ENCODE data around the gene ZC3HAV1.

ZC3HAV1 gene

DNA sequence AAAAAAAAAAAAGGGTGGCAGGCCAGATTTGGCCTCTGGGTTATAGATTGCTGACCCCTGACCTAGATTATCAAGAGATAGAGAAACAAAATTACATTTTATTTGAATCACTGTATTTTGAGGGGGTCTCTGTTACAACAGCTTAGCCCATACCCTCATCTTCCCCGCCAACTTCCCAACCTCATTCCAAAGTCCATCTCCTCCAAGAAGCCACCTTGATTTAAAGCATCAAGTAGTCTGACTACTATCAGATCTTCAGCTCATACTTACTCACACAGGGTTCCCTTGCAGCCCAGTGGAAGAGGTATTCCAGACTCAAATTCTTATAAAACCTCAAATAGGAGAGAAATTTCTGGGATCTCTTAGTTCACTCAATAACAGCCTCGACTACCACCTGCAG, 20.4 kb downstream of the ZC3HAV1 start:
- TF ChIP-seq, protein P1, sequence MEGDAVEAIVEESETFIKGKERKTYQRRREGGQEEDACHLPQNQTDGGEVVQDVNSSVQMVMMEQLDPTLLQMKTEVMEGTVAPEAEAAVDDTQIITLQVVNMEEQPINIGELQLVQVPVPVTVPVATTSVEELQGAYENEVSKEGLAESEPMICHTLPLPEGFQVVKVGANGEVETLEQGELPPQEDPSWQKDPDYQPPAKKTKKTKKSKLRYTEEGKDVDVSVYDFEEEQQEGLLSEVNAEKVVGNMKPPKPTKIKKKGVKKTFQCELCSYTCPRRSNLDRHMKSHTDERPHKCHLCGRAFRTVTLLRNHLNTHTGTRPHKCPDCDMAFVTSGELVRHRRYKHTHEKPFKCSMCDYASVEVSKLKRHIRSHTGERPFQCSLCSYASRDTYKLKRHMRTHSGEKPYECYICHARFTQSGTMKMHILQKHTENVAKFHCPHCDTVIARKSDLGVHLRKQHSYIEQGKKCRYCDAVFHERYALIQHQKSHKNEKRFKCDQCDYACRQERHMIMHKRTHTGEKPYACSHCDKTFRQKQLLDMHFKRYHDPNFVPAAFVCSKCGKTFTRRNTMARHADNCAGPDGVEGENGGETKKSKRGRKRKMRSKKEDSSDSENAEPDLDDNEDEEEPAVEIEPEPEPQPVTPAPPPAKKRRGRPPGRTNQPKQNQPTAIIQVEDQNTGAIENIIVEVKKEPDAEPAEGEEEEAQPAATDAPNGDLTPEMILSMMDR (IDR thresholded peaks at IDR 0.05), result no peak
- no peak for TF ChIP-seq ZFX (IDR thresholded peaks at IDR 0.05; ENCODE audit: borderline replicate concordance)
- H3K27ac ChIP-seq, result no peak overlapping the region

DNA sequence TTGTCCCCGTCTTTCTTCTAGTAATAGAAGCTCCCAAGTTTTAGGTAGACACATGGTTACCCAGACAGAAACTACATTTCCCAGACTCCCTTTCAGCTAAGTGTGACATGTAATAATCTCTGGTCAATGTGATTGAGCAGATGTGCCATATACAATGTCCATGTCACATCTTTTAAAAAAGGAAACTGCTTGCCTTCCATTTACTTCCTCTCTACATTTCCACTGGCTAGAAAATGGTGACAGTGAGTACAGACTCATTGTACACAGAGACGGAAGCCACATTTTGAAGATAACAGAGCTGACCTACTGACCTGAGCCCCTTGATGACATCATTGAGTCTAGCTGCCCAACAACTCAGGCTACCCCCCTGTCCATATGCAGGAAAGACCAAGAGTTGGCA, 21.3 kb downstream of the ZC3HAV1 start:
- no peak overlapping the region for H3K27ac ChIP-seq
- TF ChIP-seq ZFX (IDR thresholded peaks at IDR 0.05; ENCODE audit: borderline replicate concordance), result no peak
- TF ChIP-seq, protein P1 (IDR thresholded peaks at IDR 0.05), result no peak

DNA sequence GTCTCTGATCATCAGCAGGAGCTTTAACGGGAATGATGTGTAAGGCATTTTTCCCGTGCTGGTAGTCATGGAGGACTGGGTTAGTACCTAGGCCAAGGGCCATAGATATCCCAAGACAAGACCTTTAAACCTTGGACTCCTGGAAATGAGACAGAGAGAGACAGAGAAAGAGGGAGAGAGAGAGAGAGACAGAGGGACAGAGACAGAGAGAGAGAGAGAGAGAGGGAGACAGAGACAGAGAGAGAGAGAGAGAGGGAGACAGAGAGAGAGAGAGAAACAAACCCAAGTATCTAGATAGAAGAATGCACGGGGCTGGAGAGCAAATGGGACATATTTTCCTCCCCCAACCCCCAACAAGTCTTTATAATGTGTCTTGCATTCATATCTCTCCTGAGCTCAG, 22.3 kb downstream of the ZC3HAV1 start:
- TF ChIP-seq ZFX (IDR thresholded peaks at IDR 0.05; ENCODE audit: borderline replicate concordance), result no peak
- TF ChIP-seq, protein P1 (IDR thresholded peaks at IDR 0.05), result no peak
- no peak overlapping the region for H3K27ac ChIP-seq

GRCh38 chr7:139086454-139086853, 23.1 kb downstream of the ZC3HAV1 start:
- TF ChIP-seq, protein P1 (IDR thresholded peaks at IDR 0.05), result no peak
- TF ChIP-seq ZFX (IDR thresholded peaks at IDR 0.05; ENCODE audit: borderline replicate concordance), result no peak

DNA sequence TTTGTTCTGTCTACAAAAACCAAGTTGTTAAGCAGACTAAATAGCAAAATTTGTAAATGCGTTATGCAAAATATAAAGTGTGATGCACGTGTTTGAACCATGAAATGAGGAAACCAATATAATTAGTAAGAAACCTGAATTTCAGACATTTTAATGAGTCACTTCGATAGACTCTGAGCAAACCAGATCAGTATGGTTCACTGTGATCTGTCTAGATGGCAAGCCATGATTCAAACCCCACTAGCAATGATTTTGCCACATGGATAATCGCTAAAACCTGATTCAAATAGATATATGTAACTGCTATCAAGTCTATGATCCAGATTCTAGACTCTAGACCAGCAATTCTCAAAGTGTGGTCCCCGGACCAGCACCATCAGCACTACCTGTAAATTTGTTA, 24.8 kb downstream of the ZC3HAV1 start:
- no peak for TF ChIP-seq ZFX (IDR thresholded peaks at IDR 0.05; ENCODE audit: borderline replicate concordance)
- TF ChIP-seq, protein P1 (IDR thresholded peaks at IDR 0.05), result no peak
- no peak overlapping the region for H3K27ac ChIP-seq

More at GRCh38 chr7:139086454-139086853, 23.1 kb downstream of the ZC3HAV1 start:
- no peak overlapping the region for H3K27ac ChIP-seq

GRCh38 chr7:139081584-139081983, 27.9 kb downstream of the ZC3HAV1 start:
- TF ChIP-seq, protein P1 (IDR thresholded peaks at IDR 0.05), result no peak
- TF ChIP-seq ZFX (IDR thresholded peaks at IDR 0.05; ENCODE audit: borderline replicate concordance), result no peak
- no peak overlapping the region for H3K27ac ChIP-seq

DNA sequence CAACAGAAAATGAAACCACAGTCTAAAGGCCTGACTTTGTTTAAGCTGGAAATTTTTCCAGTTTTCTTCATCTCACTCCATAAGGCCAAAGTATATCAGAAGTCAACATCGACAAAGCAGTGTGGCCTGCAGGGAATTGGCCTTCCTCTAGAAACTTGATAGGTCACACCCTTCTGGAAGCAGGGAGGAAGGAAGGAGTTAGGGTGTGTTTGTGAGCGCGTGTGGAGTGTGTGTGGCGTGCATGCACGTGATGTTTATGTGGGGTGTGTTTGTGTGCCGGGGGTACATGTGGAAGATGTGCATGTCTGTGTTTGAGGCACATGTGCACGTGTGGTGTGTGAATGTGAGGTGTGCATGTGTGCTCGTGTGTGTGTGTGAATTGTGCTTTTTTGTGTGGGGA, 28.6 kb downstream of the ZC3HAV1 start:
- TF ChIP-seq ZFX (IDR thresholded peaks at IDR 0.05; ENCODE audit: borderline replicate concordance), result no peak
- TF ChIP-seq, protein P1 (IDR thresholded peaks at IDR 0.05), result no peak

More for the DNA sequence above, 28.6 kb downstream of the ZC3HAV1 start:
- H3K27ac ChIP-seq, result no peak overlapping the region

All from 22Rv1 (cell line).